Gastrocnemius medialis (tissue), 4 donors: ENCODE results near the gene CCRL2. TPM values are rescaled to one million over a fixed set of nuclear protein-coding genes. Genes with fewer than 3 reads are reported as not detected.
A peak's percentile ranks its signal among the peaks of the same experiment; 100 is the strongest.

Source experiments
- ATAC-seq, 2 donors: fragments of 150-250 bp; one replicate each; pipeline ENCODE4 v1.9.1; 2016
- DNase-seq, 2 donors: peaks; one replicate each; pipeline ENCODE4 v3.0.0-alpha.2; 2019
- H3K27ac ChIP-seq, 4 donors: fragments of 200-600 bp; sonication (generic); 1 replicate in 1 of 4; 2 replicates in 3 of 4; pipeline ENCODE4 v1.5.1; 2016 to 2018; ENCODE audit warnings: mild to moderate bottlenecking in 2 of 4, moderate library complexity in 1 of 4
- H3K27me3 ChIP-seq, 3 donors: fragments of 200-600 bp; sonication (generic) in 2 of 3; 1 replicate in 1 of 3; 2 replicates in 2 of 3; pipeline versions ENCODE4 v1.5.1 to v1.6.0; 2016 to 2019; ENCODE audit warnings: mild to moderate bottlenecking in 1 of 3, moderate library complexity in 1 of 3
- H3K36me3 ChIP-seq, 2 donors: fragments of 200-600 bp; sonication (generic) in 1 of 2; one replicate each; pipeline ENCODE4 v1.5.1; 2017 to 2018
- H3K4me1 ChIP-seq, 2 donors: fragments of 200-600 bp; sonication (generic) in 1 of 2; one replicate each; pipeline ENCODE4 v1.5.1; 2016 to 2017; ENCODE audit warnings: mild to moderate bottlenecking in 2 of 2
- H3K4me3 ChIP-seq, 4 donors: fragments of 200-600 bp; sonication (generic) in 3 of 4; 1 replicate in 1 of 4; 2 replicates in 3 of 4; pipeline ENCODE4 v1.5.1; 2016 to 2019; ENCODE audit warnings: mild to moderate bottlenecking in 2 of 4
- H3K9me3 ChIP-seq, 3 donors: fragments of 200-600 bp; sonication (generic) in 2 of 3; 1 replicate in 1 of 3; 2 replicates in 2 of 3; pipeline ENCODE4 v1.5.1; 2016 to 2019
- POLR2A ChIP-seq, 2 donors: fragments of 450-650 bp; IDR thresholded peaks; one replicate each; pipeline ENCODE4 v1.6.1; 2017; ENCODE audit warnings: antibody characterized with exemption in 2 of 2, mild to moderate bottlenecking in 2 of 2, moderate library complexity in 2 of 2
- in situ Hi-C, 4 donors: fragments of 200-750 bp; cut with MboI; loops; one replicate each; pipeline versions ENCODE4 v1.15.0 to v1.8.0; 2017; ENCODE audit warnings: low sequenced_read_pairs in 4 of 4
- intact Hi-C: fragments of 100-400 bp; cut with DNase I; formaldehyde crosslinking; loops from one replicate; pipeline ENCODE4 v1.15.1; 2023; ENCODE audit warnings: low total_unique reads
- total RNA-seq, 4 donors: library from RNA; depleted of rRNA; stranded (reverse); fragments of >200 nt; gene quantifications; one replicate each; pipeline versions ENCODE4 v1.1.0 to v1.2.3, GENCODE V29; 2016
- TF ChIP-seq, protein P1 (sequence below), 5 experiments: fragments of 450-650 bp in 3 of 5; fragments of 200-600 bp in 2 of 5; sonication (generic) in 2 of 5; IDR thresholded peaks in 4 of 5; conservative IDR thresholded peaks in 1 of 5; 1 replicate in 4 of 5; 2 replicates in 1 of 5; pipeline ENCODE4 v1.5.1; 2016 to 2019; ENCODE audit warnings: antibody characterized with exemption in 5 of 5, mild to moderate bottlenecking in 3 of 5, moderate library complexity in 3 of 5

Gene CCRL2
- total RNA-seq, 4 donors from 2014 or later, result 0.29 to 2.5 (median 1.7) TPM

DNA sequence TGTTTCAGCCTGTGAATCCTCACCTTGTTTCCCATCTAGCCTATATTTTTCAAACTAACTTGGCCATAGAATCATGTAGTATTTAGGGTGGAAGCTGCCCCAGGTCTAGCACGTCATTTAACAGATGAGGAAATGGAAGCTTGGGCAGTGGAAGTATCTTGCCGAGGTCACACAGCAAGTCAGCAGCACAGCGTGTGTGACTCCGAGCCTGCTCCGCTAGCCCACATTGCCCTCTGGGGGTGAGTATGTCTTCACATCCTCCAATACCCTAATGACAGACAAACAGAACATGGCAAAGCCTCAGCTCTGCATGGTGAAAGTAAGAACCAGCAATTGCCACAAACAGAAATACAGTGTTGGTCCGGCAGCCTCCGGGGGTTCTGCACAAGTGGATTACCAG, 38.5 kb upstream of the CCRL2 start:
- TF ChIP-seq, protein P1, sequence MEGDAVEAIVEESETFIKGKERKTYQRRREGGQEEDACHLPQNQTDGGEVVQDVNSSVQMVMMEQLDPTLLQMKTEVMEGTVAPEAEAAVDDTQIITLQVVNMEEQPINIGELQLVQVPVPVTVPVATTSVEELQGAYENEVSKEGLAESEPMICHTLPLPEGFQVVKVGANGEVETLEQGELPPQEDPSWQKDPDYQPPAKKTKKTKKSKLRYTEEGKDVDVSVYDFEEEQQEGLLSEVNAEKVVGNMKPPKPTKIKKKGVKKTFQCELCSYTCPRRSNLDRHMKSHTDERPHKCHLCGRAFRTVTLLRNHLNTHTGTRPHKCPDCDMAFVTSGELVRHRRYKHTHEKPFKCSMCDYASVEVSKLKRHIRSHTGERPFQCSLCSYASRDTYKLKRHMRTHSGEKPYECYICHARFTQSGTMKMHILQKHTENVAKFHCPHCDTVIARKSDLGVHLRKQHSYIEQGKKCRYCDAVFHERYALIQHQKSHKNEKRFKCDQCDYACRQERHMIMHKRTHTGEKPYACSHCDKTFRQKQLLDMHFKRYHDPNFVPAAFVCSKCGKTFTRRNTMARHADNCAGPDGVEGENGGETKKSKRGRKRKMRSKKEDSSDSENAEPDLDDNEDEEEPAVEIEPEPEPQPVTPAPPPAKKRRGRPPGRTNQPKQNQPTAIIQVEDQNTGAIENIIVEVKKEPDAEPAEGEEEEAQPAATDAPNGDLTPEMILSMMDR (IDR thresholded peaks at IDR 0.05 in 4 of 5, conservative IDR thresholded peaks at IDR 0.05 in 1 of 5), result no peak
- no peak for TF ChIP-seq POLR2A (IDR thresholded peaks at IDR 0.05)
- peak in 1 of 2 donors; percentile 35 for DNase-seq
- no peak overlapping the region for H3K27ac ChIP-seq
- in situ Hi-C loops (loop anchor here in 1 of 4 donors (25.0 kb wide), 2 partner anchors 281 to 431 kb away; partner anchors contain the start of gene CXCR6), intact Hi-C loops (no loop called here)
- no peak overlapping the region for H3K4me3 ChIP-seq
- peaks cover 0 to 10% (median 2%) of the 10 kb centered on the region in 3 donors for H3K27me3 ChIP-seq
- no peaks in the 10 kb centered on the region for H3K9me3 ChIP-seq
- peak in 1 of 2 donors; percentile 24 for ATAC-seq
- no peaks in the 10 kb centered on the region for H3K4me1 ChIP-seq
- no peaks in the 10 kb centered on the region for H3K36me3 ChIP-seq

DNA sequence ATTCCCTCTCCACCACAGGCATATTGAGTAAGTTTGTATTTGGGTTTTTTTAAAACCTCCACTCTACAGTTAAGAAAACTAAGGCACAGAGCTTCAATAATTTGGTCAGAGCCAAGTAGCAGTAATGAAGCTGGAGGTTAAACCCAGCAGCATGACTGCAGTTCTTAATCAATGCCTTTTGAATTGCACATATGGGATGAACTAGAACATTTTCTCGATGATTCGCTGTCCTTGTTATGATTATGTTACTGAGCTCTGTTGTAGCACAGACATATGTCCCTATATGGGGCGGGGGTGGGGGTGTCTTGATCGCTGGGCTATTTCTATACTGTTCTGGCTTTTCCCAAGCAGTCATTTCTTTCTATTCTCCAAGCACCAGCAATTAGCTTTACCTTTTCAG, 37.9 kb upstream of the CCRL2 start:
- no peak for TF ChIP-seq POLR2A (IDR thresholded peaks at IDR 0.05)
- TF ChIP-seq, protein P1 (IDR thresholded peaks at IDR 0.05 in 4 of 5, conservative IDR thresholded peaks at IDR 0.05 in 1 of 5), result no peak
- no peak for ATAC-seq
- intact Hi-C loops, result no loop called here
- H3K36me3 ChIP-seq, result no peaks in the 10 kb centered on the region
- H3K27ac ChIP-seq, result no peak overlapping the region
- no peaks in the 10 kb centered on the region for H3K4me1 ChIP-seq
- no peak for DNase-seq
- no peaks in the 10 kb centered on the region for H3K9me3 ChIP-seq
- no peak overlapping the region for H3K4me3 ChIP-seq
- H3K27me3 ChIP-seq, result peaks cover 0 to 10% (median 2%) of the 10 kb centered on the region in 3 donors
- in situ Hi-C loops, result loop anchor here in 1 of 4 donors (25.0 kb wide), 2 partner anchors 282 to 432 kb away; partner anchors contain the start of gene CXCR6

DNA sequence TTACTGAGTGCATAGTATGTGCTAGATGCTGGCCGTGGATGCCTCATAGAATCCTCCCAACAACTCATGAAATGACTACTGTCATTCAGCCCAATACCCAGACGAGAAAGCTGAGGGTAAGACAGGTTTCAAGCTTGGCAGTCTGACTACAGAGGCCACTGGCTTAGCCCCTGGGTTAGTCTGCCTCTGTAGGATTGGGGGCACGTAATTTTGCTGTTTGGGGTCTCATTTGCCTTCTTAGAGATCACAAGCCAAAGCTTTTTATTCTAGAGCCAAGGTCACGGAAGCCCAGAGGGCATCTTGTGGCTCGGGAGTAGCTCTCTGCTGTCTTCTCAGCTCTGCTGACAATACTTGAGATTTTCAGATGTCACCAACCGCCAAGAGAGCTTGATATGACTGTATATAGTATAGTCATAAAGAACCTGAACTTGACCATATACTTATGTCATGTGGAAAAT, 37.4 kb upstream of the CCRL2 start:
- peaks cover 0 to 10% (median 2%) of the 10 kb centered on the region in 3 donors for H3K27me3 ChIP-seq
- no peak for TF ChIP-seq POLR2A (IDR thresholded peaks at IDR 0.05)
- TF ChIP-seq, protein P1 (IDR thresholded peaks at IDR 0.05 in 4 of 5, conservative IDR thresholded peaks at IDR 0.05 in 1 of 5), result no peak
- no peaks in the 10 kb centered on the region for H3K9me3 ChIP-seq
- H3K4me3 ChIP-seq, result no peak overlapping the region
- H3K27ac ChIP-seq, result no peak overlapping the region
- no peak for ATAC-seq
- intact Hi-C loops (loop anchor here (10.0 kb wide), 1 partner anchor 285 kb away; no protein-coding TSS in a partner anchor), in situ Hi-C loops (loop anchor here in 1 of 4 donors (10.0 to 25.0 kb wide), 3 partner anchors 95 to 432 kb away; partner anchors contain the start of gene CXCR6)
- no peaks in the 10 kb centered on the region for H3K4me1 ChIP-seq
- DNase-seq, result no peak
- no peaks in the 10 kb centered on the region for H3K36me3 ChIP-seq

DNA sequence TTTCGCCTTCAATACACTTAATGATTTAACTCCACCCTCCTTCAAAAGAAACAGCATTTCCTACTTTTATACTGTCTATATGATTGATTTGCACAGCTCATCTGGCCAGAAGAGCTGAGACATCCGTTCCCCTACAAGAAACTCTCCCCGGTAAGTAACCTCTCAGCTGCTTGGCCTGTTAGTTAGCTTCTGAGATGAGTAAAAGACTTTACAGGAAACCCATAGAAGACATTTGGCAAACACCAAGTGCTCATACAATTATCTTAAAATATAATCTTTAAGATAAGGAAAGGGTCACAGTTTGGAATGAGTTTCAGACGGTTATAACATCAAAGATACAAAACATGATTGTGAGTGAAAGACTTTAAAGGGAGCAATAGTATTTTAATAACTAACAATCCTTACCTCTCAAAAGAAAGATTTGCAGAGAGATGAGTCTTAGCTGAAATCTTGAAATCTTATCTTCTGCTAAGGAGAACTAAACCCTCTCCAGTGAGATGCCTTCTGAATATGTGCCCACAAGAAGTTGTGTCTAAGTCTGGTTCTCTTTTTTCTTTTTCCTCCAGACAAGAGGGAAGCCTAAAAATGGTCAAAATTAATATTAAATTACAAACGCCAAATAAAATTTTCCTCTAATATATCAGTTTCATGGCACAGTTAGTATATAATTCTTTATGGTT, 36.1 kb upstream of the CCRL2 start, which contains the start of gene CCR5:
Gene CCR5 (plus strand): TSS at position 108 of the 680 bp plus-strand sequence. CDS start 1,957 bp downstream, outside the sequence.
- TF ChIP-seq, protein P1 (IDR thresholded peaks at IDR 0.05 in 4 of 5, conservative IDR thresholded peaks at IDR 0.05 in 1 of 5), result no peak
- TF ChIP-seq POLR2A (IDR thresholded peaks at IDR 0.05), result no peak

More for the DNA sequence above, 36.1 kb upstream of the CCRL2 start, which contains the start of gene CCR5:
- Histone ChIP-seq H3K9me3 (no peaks in the 10 kb centered on the region), H3K27me3 (peaks cover 0 to 10% (median 2%) of the 10 kb centered on the region in 3 donors), H3K4me3 (no peak within 1 kb of the TSS), H3K36me3 (no peaks in the 10 kb centered on the region), H3K4me1 (no peaks in the 10 kb centered on the region), H3K27ac (no peak within 1 kb of the TSS)
- in situ Hi-C loops, result loop anchor here in 1 of 4 donors (10.0 to 25.0 kb wide), 3 partner anchors 96 to 434 kb away; partner anchors contain the start of gene CXCR6
- DNase-seq, result no peak
- no peak for ATAC-seq
- intact Hi-C loops, result loop anchor here (10.0 kb wide), 1 partner anchor 286 kb away; no protein-coding TSS in a partner anchor
